Measurements from ENCODE around the gene DPP6.
"Not testable (repeated sequence)": the region's sequence is repeated elsewhere in the genome, so short reads cannot be mapped to it uniquely, and the experiment has no call there.

The DPP6 gene

DNA sequence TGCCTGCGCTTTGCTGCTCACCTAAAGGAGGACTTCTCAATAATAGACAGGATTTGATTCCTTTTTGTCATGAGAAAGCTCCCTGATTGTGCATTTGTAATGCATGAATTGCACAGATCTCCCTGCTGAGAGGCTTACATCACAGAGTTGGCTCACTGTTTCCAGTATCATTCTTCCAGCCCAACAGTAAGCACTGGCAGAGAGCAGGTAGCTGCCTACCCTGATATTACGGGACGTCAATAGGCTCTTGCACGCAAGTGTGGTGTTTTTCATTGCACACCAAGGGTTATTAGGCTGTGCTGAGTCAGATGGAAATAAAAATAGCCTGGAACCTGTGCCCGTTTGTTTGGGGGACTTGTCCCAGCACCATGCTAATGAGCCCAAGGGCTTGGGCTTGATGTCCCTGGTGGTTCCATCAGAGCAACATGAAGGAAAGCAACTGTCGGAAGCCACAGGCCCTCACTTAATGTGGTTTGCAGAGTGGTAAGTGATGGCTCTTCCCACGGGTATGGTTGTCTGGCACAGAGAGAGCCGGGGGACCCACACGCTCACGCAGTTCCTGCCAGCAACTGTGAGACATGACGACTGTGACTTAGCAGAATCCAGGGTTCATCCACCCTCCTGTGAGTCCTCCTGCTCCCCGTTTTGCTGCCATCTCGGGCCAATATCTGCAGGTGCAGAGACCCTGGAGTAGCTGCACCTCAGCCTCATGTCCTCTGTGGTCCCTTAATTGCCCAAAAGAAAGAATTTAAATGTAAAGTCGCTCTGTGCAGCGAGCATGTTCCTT is 20.4 kb downstream of the DPP6 start:
- DNase-seq (ENCODE audit: low spot score) = not testable (repeated sequence)

DNA sequence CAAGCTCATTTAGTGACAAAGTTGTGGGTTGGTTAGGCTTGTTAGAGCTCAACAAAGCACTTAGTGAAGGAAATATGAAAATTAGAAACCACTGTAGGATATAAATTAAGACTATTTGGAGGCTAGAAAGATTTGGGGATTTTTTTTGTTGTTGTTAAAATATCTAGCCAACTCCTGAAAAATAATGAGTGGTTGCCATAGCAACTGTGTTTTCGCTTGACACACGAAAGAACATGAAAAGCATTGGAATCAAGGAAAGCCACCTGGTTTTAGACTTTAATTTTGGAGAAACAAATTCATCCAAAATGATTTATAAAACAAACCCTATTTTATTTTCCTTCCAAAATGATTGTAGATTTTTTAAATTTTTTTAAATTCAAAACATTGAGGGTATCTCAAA is 26.3 kb downstream of the DPP6 start:
- not testable (repeated sequence) for DNase-seq (ENCODE audit: low spot score)

DNA sequence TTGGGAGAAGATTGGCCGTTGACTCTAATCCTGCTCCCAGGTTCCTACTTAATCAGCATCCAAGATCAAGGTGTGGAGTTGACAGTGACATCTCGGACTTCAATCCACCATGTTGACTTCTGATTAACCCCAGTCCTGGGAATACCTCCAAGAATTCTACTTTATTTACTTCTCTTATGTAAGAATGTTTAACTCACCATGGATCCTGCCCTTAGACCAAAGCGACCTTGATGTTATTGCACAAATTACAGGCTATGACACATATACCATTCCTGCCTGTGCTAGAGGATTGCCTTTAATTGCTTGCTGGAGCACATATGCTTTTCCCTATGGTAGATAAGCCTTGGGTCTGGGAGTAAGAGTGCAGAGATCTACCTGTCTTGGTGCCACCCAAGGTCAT is 28.1 kb downstream of the DPP6 start:
- not testable (repeated sequence) for DNase-seq (ENCODE audit: low spot score)

- DNase-seq (ENCODE audit: low spot score) = not testable (repeated sequence)
Measured at GRCh38 chr7:154087037-154087725, 35.0 kb downstream of the DPP6 start.

GRCh38 chr7:154092093-154092492 is 39.9 kb downstream of the DPP6 start:
- not testable (repeated sequence) for DNase-seq (ENCODE audit: low spot score)

DNA sequence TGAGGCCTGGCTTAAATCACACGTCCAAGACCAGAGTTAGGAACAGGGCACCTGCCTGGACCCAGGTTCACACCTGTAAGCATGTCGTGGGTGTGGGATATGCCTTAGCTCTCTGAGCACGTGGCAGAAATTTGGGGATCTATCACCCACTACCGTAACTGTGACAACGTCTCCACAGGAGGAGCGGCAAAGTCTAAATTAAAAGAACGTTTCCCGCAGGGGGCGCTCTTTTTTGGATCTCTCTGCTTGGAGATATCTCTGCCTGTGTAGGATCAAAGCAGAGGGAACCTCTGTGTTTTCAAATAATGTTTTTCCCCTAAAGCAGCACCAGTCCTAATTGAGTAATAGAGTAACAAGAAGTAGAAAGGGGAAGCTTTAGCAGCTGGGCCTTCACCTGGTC is 43.0 kb downstream of the DPP6 start:
- not testable (repeated sequence) for DNase-seq (ENCODE audit: low spot score)

DNA sequence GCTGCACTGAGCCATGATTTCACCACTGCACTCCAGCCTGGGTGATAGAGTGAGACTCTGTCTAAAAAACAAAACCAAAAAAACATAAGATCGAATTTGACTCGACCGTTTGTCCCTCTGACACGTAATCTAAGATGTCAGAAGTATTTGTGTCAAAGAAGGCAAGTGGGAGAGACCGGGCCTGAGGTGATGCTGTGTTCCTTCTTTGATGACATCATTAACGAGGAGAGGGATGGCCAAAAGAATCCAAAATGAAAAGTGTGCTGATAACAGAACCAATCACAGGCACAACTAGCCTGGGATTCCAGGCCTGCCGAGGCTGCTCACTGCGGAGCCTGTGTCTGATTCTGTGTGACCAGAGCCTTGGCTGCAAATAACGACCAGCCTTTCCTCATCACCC is 52.9 kb downstream of the DPP6 start:
- not testable (repeated sequence) for DNase-seq (ENCODE audit: low spot score)

DNA sequence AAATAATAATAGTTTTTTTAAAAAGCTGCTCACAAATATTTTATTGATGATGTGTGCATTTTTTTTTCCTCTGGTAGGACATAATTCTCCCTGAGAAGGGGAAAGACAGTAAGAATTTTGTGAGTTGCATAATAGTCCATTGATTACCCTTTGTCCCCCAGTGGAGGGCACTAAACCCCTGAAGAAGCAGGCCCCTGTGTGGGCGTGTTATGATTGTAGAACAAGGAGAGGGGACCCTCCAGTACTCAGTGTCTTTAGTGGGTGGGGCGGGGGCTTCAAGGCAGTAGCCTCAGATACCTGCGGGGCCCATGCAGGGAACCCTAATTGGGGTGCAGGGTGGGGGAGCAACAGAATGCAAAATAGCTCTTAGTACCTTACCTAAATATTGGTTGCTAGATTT is 57.4 kb downstream of the DPP6 start:
- not testable (repeated sequence) for DNase-seq (ENCODE audit: low spot score)

DNA sequence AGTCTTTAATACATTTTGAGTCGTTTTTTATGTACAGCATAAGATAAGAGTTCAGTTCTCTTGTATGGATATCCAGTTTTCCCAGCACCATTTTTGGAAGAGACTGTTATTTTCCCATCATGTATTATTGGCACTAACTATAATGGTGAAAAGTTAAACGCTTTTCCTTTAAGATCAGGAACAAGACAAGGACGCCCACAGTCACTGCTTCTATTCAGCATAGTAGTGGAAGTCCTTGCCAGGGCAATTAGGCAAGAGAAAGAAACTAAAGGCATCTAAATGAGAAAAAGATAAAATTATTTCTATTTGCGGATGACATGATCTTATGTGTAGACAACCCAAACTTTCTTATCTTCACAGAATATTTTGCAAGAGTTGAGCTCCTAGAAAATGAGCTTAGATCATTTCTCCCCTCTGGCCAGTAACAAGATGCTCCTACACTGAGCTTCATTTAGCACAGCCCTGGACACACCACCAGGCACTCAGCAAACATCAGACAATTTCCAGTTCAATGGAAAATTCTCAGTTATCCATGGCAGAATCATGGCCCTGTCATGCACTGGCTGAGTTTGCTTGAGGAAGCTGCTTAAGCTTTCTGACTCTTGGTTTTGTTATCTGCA is 61.6 kb downstream of the DPP6 start:
- DNase-seq (ENCODE audit: low spot score) = not testable (repeated sequence)

- not testable (repeated sequence) for DNase-seq (ENCODE audit: low spot score)
Measured at GRCh38 chr7:154117411-154118390, 65.5 kb downstream of the DPP6 start.

GRCh38 chr7:154120825-154121224 is 68.6 kb downstream of the DPP6 start:
- not testable (repeated sequence) for DNase-seq (ENCODE audit: low spot score)

DNA sequence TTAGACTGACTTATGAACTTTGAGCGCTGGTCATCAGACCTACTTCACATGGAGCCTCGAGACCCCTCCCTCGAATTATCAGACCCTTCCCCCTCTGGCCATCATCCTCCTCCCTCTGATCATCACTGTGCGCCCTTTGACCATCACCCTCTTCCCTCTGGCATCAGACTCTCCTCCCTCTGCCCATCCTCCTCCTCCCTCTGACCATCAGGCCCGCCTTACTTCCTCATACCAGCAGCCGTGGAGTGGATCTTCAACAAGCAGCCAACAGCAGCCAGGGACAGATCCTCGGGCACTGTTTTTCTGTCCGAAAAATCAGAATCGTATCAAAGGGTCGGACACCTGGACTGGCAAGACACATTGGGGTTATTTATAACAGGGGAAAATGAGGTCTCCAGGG is 70.5 kb downstream of the DPP6 start:
- DNase-seq (ENCODE audit: low spot score) = not testable (repeated sequence)

DNA sequence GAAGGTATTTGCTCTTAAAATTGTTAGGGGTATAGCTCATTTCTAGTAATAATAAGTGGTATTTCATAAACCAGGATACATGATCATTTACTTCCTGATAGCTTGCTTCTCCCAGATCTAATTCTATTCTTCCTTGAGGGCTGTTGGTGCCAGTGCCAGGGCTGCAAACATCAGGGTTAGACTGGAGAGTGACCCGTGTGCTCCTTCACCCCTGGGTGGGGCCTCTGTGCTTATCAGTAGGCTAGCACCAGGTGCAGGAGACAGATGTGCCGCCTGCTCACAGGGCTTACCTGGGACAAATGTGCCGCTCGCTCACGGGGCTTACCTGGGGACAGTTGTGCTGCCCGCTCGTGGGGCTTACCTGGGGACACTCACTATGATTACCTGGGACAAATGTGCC is 71.2 kb downstream of the DPP6 start:
- not testable (repeated sequence) for DNase-seq (ENCODE audit: low spot score)

GRCh38 chr7:154129142-154129541 is 76.9 kb downstream of the DPP6 start:
- DNase-seq (ENCODE audit: low spot score) = not testable (repeated sequence)

- not testable (repeated sequence) for DNase-seq (ENCODE audit: low spot score)
Measured at GRCh38 chr7:154132617-154133016, 80.4 kb downstream of the DPP6 start.

DNA sequence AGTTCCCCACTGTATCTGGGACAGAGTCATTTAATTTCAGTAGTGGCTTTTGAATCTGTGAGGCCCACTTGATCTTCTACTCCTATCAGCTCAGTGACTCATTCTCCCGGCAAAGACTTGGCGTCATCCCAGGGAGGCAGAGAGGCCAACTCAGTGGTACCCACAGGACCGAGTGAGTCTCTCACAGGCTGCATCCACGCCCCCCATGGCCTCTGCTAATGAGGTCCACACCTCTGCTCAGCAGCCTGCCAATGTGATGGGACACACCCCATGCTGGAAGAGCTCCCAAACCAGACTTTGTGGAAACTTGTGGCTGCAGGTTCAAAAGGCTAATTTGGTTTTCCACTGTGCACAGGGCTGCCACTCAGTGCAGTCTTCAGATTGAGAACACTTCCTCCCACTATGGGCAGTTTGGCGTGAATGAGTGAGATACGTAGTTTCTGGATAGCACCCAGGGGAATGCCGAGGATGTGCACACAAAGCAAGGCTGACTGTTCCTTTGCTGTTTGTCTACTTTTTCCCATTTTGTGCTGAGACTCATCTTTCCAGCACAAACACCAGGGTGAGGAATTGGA is 81.6 kb downstream of the DPP6 start:
- DNase-seq (ENCODE audit: low spot score) = not testable (repeated sequence)

GRCh38 chr7:154134698-154135097 is 82.5 kb downstream of the DPP6 start:
- not testable (repeated sequence) for DNase-seq (ENCODE audit: low spot score)

DNA sequence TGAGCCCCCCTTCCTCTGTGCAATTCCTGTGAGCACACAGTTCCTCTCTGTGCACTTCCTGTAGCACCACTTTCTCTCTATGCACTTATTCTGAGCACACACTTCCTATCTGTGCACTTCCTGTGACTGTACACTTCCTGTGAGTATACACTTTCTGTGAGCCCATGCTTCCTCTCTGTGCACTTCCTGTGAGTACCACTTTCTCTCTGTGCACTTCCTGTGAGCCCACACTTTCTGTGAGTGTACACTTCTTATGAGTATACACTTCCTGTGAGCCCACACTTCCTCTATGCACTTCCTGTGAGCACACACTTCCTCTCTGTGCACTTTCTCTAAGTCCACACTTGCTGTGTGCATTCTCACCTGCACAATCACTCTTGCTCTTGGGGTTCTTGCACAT is 83.4 kb downstream of the DPP6 start:
- DNase-seq (ENCODE audit: low spot score) = not testable (repeated sequence)

- DNase-seq (ENCODE audit: low spot score) = not testable (repeated sequence)
Measured at GRCh38 chr7:154145922-154146706, 93.9 kb downstream of the DPP6 start.

GRCh38 chr7:154146707-154147038 is 94.5 kb downstream of the DPP6 start:
- DNase-seq (ENCODE audit: low spot score) = not testable (repeated sequence)

Measured in AG08395 (cell line).